ENCODE measurements around the gene SRPK2. TPM values are rescaled to one million over a fixed set of nuclear protein-coding genes. Genes with fewer than 3 reads are reported as not detected.

The SRPK2 gene
- total and polyA plus RNA-seq, 2 of the 13 experiments (the other 11 are each of a cell fraction or from before 2014, with no cell fraction given), result 10.1 to 22.3 TPM

GRCh38 chr7:105245398-105246114 is 143.2 kb downstream of the SRPK2 start (continued):
- TF ChIP-seq ZBTB44 (CRISPR knock-in tag; IDR thresholded peaks at IDR 0.05) (no peak), ZBTB1 (CRISPR knock-in tag; IDR thresholded peaks at IDR 0.05; ENCODE audit: borderline replicate concordance) (no peak), TFDP1 (CRISPR knock-in tag; IDR thresholded peaks at IDR 0.05; ENCODE audit: borderline replicate concordance) (no peak), SOX13 (IDR thresholded peaks at IDR 0.05) (no peak), SOX13 (CRISPR knock-in tag; conservative IDR thresholded peaks at IDR 0.05 in 1 of 2, IDR thresholded peaks at IDR 0.05 in 1 of 2) (peak in 1 of 2 experiments; percentile 28; a peak in 1 of 4 replicates), ZNF646 (CRISPR knock-in tag; IDR thresholded peaks at IDR 0.05) (peak; percentile 76), ZNF512 (CRISPR knock-in tag; IDR thresholded peaks at IDR 0.05) (no peak), CHD4 (IDR thresholded peaks at IDR 0.05; ENCODE audit: borderline replicate concordance, low read length) (no peak), SP5 (CRISPR knock-in tag; IDR thresholded peaks at IDR 0.05; ENCODE audit: borderline replicate concordance, low read depth) (peak; percentile 76), TBX3 (IDR thresholded peaks at IDR 0.05; ENCODE audit: borderline replicate concordance) (no peak), POGK (CRISPR knock-in tag; conservative IDR thresholded peaks at IDR 0.05) (0 out of 2 replicates have a peak, but pooled peaks have one; percentile 34), ZC3H13 (CRISPR knock-in tag; IDR thresholded peaks at IDR 0.05) (no peak), RFXAP (CRISPR knock-in tag; IDR thresholded peaks at IDR 0.05; ENCODE audit: borderline replicate concordance) (no peak)

Data from HepG2 (cell line).